Measurements from ENCODE around the gene GPR55. TPM values are rescaled to one million over a fixed set of nuclear protein-coding genes. Genes with fewer than 3 reads are reported as not detected.

Gene GPR55
- total RNA-seq, 1 donor from 2014 or later, result not detected

DNA sequence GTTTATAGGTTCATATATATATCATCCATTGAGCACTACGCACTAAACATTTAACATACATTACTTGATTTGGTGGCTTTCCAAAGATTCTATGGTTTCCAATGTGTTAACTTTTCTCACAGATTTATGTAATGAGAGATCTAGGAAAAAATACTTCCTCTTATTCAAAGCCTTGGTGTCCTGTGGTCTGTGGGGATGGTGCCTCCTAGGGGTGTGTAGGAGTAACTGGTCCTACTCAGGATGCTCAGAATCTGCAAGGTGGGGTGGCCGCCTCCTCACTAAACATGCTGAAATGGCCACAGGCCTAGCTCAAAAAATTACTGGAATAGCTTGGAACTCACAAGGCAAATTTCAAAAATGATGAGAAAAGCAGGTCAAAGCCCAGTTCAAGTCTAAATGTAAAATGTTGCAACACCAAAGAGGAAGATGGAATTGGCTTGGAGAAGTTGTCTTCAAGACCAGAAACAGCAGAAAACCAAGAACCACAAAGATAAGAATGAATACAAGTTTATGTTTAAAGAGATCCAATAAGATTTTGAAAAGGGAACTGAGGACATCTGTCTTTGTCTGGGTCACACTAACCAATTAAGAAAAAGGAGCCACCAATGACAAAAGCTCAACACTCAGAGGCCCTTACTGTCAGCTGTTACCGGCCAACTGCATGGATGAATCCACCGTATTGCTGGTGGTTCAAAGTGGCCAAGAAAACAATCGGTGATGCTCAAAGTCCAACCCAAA is 11.5 kb downstream of the GPR55 start:
- H3K27me3 Mint-ChIP-seq (ENCODE audit: low read depth), result peaks cover 16% of the 10 kb centered on the region
- H3K4me3 Mint-ChIP-seq, result no peak overlapping the region
- peaks cover 2% of the 10 kb centered on the region for H3K4me1 Mint-ChIP-seq
- H3K27ac Mint-ChIP-seq, result no peak overlapping the region
- H3K36me3 Mint-ChIP-seq, result no peaks in the 10 kb centered on the region
- TF ChIP-seq CTCF (IDR thresholded peaks at IDR 0.05; ENCODE audit: unreplicated experiment), result peak; percentile 42
- no peak for DNase-seq (ENCODE audit: low spot score in 2 of 2, unreplicated experiment in 2 of 2)
- no peaks in the 10 kb centered on the region for H3K9me3 Mint-ChIP-seq

DNA sequence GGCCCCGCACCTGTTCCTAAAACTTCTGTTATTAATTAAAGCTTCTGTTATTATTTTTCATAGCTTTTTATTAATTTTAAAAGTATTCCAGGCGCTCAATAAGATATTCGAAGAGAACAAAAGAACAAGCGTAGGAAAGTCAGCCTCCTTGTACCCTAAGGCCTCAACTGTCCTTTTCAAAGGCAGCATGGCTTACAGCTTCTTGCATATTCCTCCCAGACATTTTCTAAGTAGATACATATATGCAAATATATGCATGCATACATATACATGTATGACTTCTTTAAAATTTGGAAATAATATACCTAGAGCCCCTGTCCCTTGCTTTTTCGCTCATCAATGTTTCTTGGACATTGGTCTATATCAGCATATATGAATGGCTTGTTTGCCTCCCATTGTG is 12.3 kb downstream of the GPR55 start:
- peaks cover 7% of the 10 kb centered on the region for H3K4me1 Mint-ChIP-seq
- H3K36me3 Mint-ChIP-seq, result no peaks in the 10 kb centered on the region
- H3K9me3 Mint-ChIP-seq, result no peaks in the 10 kb centered on the region

DNA sequence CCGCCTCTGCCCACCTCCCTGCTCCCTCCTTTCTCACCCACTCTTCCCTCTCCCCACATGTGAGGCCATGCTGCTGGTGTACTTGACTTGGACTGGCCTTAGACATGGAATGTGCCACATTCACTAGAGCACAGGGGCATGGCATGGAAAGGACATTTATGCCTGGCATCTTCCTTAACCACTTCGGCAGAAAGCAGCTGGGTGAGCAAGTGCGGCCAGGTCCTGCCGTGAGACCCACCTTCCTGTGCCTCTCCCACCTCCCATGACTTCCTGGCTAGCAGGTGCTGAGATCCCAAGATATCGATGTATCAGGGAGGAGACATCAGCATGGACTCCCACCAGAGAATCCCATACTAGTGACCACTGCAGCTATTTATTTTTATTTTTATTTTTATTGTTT is 13.0 kb downstream of the GPR55 start:
- TF ChIP-seq CTCF (IDR thresholded peaks at IDR 0.05; ENCODE audit: unreplicated experiment), result no peak
- Mint-ChIP-seq H3K27me3 (ENCODE audit: low read depth) (peaks cover 13% of the 10 kb centered on the region), H3K4me3 (no peak overlapping the region), H3K4me1 (peaks cover 7% of the 10 kb centered on the region), H3K9me3 (no peaks in the 10 kb centered on the region), H3K27ac (no peak overlapping the region), H3K36me3 (no peaks in the 10 kb centered on the region)
- no peak for DNase-seq (ENCODE audit: low spot score in 2 of 2, unreplicated experiment in 2 of 2)

More for the DNA sequence above, 12.3 kb downstream of the GPR55 start:
- H3K4me3 Mint-ChIP-seq, result no peak overlapping the region
- H3K27me3 Mint-ChIP-seq (ENCODE audit: low read depth), result peaks cover 16% of the 10 kb centered on the region
- no peak for DNase-seq (ENCODE audit: low spot score in 2 of 2, unreplicated experiment in 2 of 2)
- no peak for TF ChIP-seq CTCF (IDR thresholded peaks at IDR 0.05; ENCODE audit: unreplicated experiment)
- H3K27ac Mint-ChIP-seq, result no peak overlapping the region

DNA sequence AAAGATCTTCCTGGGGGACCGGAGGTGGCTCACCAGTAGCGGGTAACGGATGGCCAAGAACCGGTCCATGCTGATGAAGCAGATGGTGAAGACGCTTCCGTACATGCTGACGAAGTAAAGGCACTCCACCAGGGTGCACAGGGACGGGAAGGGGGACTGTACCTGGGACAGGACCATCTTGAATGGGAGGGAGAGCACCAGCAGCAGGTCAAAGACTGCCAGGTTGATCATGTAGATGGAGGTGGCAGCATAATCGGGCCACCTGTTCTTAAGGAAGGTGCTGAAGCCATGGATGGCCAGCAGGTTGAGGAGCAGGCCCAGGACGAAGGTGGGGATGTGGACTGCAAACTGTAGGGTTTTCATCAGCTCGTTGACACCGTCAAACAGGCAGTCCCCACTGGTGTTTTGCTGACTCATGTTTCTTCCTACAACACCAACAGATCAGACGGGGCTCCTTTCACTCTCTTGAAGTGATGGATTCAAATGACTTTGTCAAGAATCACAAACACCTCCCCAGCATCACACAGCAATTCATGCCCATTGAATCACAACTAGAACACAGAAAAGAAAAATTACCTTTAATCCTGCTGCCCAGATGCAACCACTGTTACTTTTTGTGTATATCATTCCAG is 14.4 kb downstream of the GPR55 start:
- H3K4me3 Mint-ChIP-seq, result no peak overlapping the region
- H3K27me3 Mint-ChIP-seq (ENCODE audit: low read depth), result peaks cover 11% of the 10 kb centered on the region
- no peak overlapping the region for H3K27ac Mint-ChIP-seq
- no peaks in the 10 kb centered on the region for H3K36me3 Mint-ChIP-seq
- H3K4me1 Mint-ChIP-seq, result peaks cover 7% of the 10 kb centered on the region
- no peaks in the 10 kb centered on the region for H3K9me3 Mint-ChIP-seq
- TF ChIP-seq CTCF (IDR thresholded peaks at IDR 0.05; ENCODE audit: unreplicated experiment), result no peak
- no peak for DNase-seq (ENCODE audit: low spot score in 2 of 2, unreplicated experiment in 2 of 2)

DNA sequence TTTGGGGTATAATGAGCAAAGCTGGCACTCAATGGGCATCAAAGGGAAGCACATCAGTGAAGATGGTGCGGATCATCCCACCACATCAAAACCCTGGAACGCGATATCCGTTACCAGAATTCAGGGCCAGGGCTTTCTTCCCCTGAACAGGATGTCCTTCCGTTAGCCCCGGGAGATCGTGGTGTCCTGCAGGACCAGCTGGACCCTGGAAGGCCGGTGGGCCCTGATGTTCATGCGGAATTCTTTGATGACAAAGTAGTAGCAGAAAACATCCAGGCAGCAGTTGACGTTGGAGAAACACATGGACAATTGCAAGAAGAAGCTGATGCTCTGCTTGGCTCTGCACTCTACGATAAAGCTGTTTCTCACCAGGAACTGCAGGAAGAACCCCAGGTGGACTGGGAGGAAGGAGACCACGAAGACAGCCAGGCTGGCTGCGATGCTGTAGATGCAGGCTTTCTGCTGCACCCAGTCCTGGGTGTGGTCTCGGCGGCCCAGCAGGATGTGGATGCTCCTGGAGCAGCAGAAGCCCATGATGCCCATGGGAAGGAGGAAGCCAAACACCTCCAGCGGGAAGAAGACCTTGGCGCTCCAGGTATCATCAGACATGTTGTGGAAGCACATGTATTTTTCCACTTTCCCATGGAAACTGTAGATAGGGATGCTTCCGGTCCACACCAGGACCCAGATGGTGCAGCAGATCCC is 15.0 kb downstream of the GPR55 start:
- no peak overlapping the region for H3K4me3 Mint-ChIP-seq
- H3K27ac Mint-ChIP-seq, result no peak overlapping the region
- no peak for DNase-seq (ENCODE audit: low spot score in 2 of 2, unreplicated experiment in 2 of 2)
- H3K9me3 Mint-ChIP-seq, result no peaks in the 10 kb centered on the region
- no peaks in the 10 kb centered on the region for H3K36me3 Mint-ChIP-seq
- no peak for TF ChIP-seq CTCF (IDR thresholded peaks at IDR 0.05; ENCODE audit: unreplicated experiment)
- peaks cover 7% of the 10 kb centered on the region for H3K4me1 Mint-ChIP-seq
- peaks cover 10% of the 10 kb centered on the region for H3K27me3 Mint-ChIP-seq (ENCODE audit: low read depth)

All from mesothelial cell of epicardium (in vitro differentiated cells).